Measurements from ENCODE around the gene ZDHHC23.

The ZDHHC23 gene

GRCh38 chr3:113947372-113948014 lies at the start of gene ZDHHC23:
Gene ZDHHC23, plus strand, starts transcription at chr3:113948013. Its CDS starts 790 bp downstream, at chr3:113948803.
- intact Hi-C loops (cut with DNase I), result no loop called here
- DNase-seq, result peak in 39 of 42 donors; percentile 26 to 77 (median 55)

DNA sequence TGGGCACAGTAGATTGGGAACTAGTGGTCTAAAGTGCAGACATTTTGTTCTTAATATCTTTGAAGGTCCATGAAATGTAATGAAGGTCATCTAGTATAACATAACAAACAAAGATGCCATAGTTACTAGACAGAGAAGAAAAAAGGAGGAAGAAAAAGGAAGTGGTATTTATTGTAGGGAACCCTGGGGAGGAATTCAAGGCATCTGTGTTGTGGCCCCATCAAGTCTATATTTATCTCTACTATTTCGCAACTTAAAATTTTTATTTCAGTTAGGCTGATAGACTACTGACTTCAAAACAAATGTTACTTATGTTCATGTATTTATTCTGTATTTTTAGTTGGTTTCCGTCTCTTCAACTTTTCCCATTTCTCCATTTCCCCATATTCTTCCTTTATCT lies 48.9 kb upstream of the ZDHHC23 start:
- no peak for DNase-seq
- intact Hi-C loops (cut with DNase I), result no loop called here

GRCh38 chr3:113906568-113907140 lies 41.2 kb upstream of the ZDHHC23 start:
- intact Hi-C loops (cut with DNase I), result no loop called here

DNA sequence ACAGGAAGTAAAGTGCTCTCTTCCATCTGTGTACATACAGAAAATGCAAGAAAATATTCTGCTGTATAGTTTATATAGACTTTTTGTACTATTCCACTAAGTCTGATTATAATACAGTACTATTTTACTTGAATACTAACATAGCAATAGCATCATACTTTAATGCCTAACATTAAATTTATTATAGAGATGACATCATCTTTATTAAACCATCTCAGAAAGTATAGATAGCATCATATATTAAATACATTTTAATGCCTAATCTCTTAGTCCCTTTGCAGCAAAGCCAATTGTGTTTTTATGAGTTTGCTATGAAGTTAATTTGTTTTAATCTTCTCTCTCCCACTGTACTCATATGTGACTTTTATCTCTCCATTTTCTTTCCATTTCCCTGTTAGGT lies 39.7 kb upstream of the ZDHHC23 start:
- no peak for DNase-seq
- intact Hi-C loops (cut with DNase I), result no loop called here

More at GRCh38 chr3:113906568-113907140, 41.2 kb upstream of the ZDHHC23 start:
- DNase-seq, result no peak

- DNase-seq, result no peak
- intact Hi-C loops (cut with DNase I), result no loop called here
These were observed 36.8 kb upstream of the ZDHHC23 start for GRCh38 chr3:113910966-113911365.

- intact Hi-C loops (cut with DNase I), result no loop called here
- peak in 5 of 42 donors; percentile 6 to 39 (median 15) for DNase-seq
These were observed 35.1 kb upstream of the ZDHHC23 start for GRCh38 chr3:113912552-113913236.

GRCh38 chr3:113914646-113915045 lies 33.2 kb upstream of the ZDHHC23 start:
- no peak for DNase-seq
- intact Hi-C loops (cut with DNase I), result no loop called here

- DNase-seq, result no peak
- intact Hi-C loops (cut with DNase I), result no loop called here
These were observed 20.3 kb upstream of the ZDHHC23 start for GRCh38 chr3:113927556-113927955.

DNA sequence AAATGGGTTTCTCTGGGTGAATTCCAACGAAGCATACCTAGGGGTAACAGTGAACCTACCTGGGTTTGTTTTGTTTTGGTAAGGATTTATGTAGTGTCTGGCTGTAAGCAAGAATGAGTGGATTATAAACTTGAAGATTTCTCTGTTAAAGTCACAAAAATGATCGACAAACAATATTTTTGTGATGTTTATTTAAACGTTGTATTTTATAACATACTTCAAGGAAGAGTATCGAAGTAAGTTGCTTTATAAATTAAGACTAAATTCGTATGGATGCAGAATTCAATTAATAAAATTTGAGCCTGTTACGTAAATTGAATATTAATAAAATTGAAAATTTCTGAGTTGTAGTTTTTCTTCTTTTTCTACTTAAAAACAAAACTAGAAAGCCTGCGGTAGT lies 982 bp upstream of the ZDHHC23 start:
- no peak for DNase-seq
- intact Hi-C loops (cut with DNase I), result no loop called here

- peak in 28 of 42 donors; percentile 11 to 61 (median 32) for DNase-seq
- intact Hi-C loops (cut with DNase I), result no loop called here
These were observed 453 bp downstream of the ZDHHC23 start for GRCh38 chr3:113948015-113948917.

DNA sequence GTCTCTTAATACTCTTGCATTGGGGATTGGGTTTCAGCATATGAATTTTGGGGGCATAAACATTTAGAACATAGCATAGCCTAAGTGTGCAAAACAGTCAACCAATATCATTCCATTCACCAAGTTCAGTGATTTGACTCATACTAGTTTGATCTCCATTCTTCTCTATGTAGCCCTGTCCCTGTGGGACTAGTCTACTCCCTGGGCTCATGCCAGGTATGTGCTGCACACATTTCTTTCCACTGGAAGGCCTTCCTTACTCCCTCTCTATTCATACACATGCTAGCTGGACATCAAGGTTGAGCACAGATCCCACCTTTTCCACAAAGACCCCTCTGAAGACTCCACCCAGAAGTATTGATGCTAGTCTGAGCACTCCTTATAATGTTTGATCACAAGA lies 5.1 kb downstream of the ZDHHC23 start:
- intact Hi-C loops (cut with DNase I), result no loop called here

GRCh38 chr3:113953677-113954076 lies 5.9 kb downstream of the ZDHHC23 start:
- intact Hi-C loops (cut with DNase I), result no loop called here
- no peak for DNase-seq

More for the DNA sequence above, 5.1 kb downstream of the ZDHHC23 start:
- no peak for DNase-seq

GRCh38 chr3:113954091-113954685 lies 6.4 kb downstream of the ZDHHC23 start:
- intact Hi-C loops (cut with DNase I), result no loop called here
- peak in 16 of 42 donors; percentile 5 to 55 (median 27) for DNase-seq

GRCh38 chr3:113963879-113964278 lies 16.1 kb downstream of the ZDHHC23 start:
- DNase-seq, result no peak
- intact Hi-C loops (cut with DNase I), result no loop called here

DNA sequence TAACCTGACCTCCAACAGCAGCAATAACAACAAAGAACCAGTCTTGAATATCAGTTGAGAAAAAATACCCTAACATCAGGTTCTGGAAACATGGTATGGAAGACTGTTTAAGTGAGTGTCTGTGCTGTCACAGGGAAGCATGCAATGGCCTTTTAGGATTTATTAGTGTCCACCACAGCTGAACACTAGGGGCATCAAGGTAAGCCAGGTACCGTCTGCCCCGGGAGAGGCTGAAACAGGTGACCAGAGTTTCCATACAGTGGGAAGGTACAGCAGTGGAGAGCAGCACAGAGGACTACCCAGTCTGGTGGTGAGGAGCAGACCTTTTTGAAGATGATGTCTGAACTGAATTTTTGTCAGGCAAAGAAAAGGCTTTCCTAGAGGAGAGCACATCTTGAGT lies 18.4 kb downstream of the ZDHHC23 start:
- intact Hi-C loops (cut with DNase I), result no loop called here
- DNase-seq, result no peak

DNA sequence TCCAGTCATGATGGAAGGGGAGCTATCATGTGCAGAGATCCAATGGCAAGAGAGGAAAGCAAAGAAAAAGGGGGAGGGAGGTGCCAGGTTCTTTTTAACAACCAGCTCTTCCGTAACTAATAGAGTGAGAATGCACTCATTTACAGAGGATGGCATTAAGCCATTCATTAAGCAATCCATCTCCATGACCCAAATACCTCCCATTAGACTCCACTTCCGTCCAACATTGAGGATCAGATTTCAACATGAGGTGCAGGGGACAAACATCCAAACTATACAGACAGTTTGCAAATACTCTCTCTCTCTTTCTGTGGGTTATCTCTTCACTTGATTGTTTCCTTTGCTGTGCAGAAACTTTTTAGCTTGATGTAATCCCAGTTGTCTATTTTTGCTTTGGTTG lies 21.2 kb downstream of the ZDHHC23 start:
- intact Hi-C loops (cut with DNase I), result no loop called here
- no peak for DNase-seq

GRCh38 chr3:113977822-113978221 lies 30.0 kb downstream of the ZDHHC23 start:
- intact Hi-C loops (cut with DNase I), result no loop called here
- DNase-seq, result peak in 10 of 42 donors; percentile 17 to 47 (median 30)

- intact Hi-C loops (cut with DNase I), result no loop called here
- no peak for DNase-seq
These were observed 32.1 kb downstream of the ZDHHC23 start for GRCh38 chr3:113979916-113980315.

DNA sequence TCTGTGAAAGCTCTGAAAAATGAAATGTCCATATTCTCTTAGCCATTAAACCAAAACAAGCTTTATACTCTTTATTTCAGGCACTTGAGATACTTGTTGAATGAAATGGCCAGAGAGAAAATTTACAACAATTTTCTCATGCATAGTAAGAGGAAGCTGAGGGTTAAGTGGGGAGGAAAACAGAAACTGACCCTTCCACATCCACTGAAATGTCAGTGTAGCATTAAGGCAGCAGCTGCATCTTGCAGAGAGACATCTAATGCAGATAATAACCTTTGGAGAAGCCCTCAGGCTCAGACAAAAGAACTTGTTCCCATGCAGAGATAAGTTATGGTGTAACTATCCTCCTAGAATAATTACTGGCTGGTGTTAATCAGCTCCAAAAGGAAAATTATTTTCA lies 34.0 kb downstream of the ZDHHC23 start:
- no peak for DNase-seq
- intact Hi-C loops (cut with DNase I), result no loop called here
